CD14-positive monocyte (primary cell): ENCODE measurements around the gene FAM24B. TPM values are rescaled to one million over a fixed set of nuclear protein-coding genes. Genes with fewer than 3 reads are reported as not detected.

Source experiments
- DNase-seq, 3 donors: peaks; one replicate each; pipeline ENCODE4 v3.0.0-alpha.2; 2011 to 2022
- H2AFZ ChIP-seq: 2 replicates; pipeline ENCODE4 v1.6.0; 2012; ENCODE audit warnings: mild to moderate bottlenecking, low read depth, low read length, inconsistent platforms; ENCODE audit not compliant: insufficient read depth, poor library complexity, severe bottlenecking
- H3K27ac ChIP-seq, 2 donors: 1 replicate in 1 of 2; 2 replicates in 1 of 2; pipeline ENCODE4 v1.5.1; 2012 to 2013; ENCODE audit warnings: low read length in 2 of 2, control low read depth in 1 of 2, inconsistent platforms in 1 of 2, low read depth in 1 of 2, mild to moderate bottlenecking in 1 of 2
- H3K27me3 ChIP-seq, 2 donors: one replicate each; pipeline versions ENCODE4 v1.6.0 to v1.6.1; 2011 to 2013; ENCODE audit warnings: low read length in 2 of 2; ENCODE audit not compliant: control insufficient read depth in 2 of 2, insufficient read depth in 2 of 2
- H3K36me3 ChIP-seq, 2 donors: replicated peaks in 1 of 2; 1 replicate in 1 of 2; 2 replicates in 1 of 2; pipeline versions ENCODE4 v1.5.1 to v1.6.1; 2012 to 2013; ENCODE audit warnings: low read length in 2 of 2, control low read depth in 1 of 2, inconsistent platforms in 1 of 2, mild to moderate bottlenecking in 1 of 2; ENCODE audit not compliant: insufficient read depth in 2 of 2, control insufficient read depth in 1 of 2
- H3K4me1 ChIP-seq, 2 donors: 1 replicate in 1 of 2; 2 replicates in 1 of 2; pipeline versions ENCODE4 v1.5.1 to v1.6.1; 2012 to 2013; ENCODE audit warnings: low read length in 2 of 2, control low read depth in 1 of 2, inconsistent platforms in 1 of 2, mild to moderate bottlenecking in 1 of 2, moderate library complexity in 1 of 2; ENCODE audit not compliant: insufficient read depth in 2 of 2, control insufficient read depth in 1 of 2
- H3K4me2 ChIP-seq: replicated peaks from 2 replicates; pipeline ENCODE3; 2012; ENCODE audit warnings: low read length, moderate library complexity, mild to moderate bottlenecking; ENCODE audit not compliant: poor library complexity, severe bottlenecking; ENCODE audit errors: extremely low read depth
- H3K4me3 ChIP-seq, 3 experiments: fragments of 200-600 bp in 1 of 3; sonication (generic) in 1 of 3; replicated peaks in 1 of 3; 1 replicate in 2 of 3; 2 replicates in 1 of 3; pipeline ENCODE4 v1.5.1; 2011 to 2013; ENCODE audit warnings: low read length in 3 of 3, mild to moderate bottlenecking in 3 of 3, control low read depth in 2 of 3, low read depth in 2 of 3, inconsistent platforms in 1 of 3, moderate library complexity in 1 of 3
- H3K79me2 ChIP-seq: 2 replicates; pipeline ENCODE4 v1.6.0; 2012; ENCODE audit warnings: mild to moderate bottlenecking, control low read depth, inconsistent platforms, low read length, moderate library complexity; ENCODE audit not compliant: insufficient read depth
- H3K9ac ChIP-seq: 2 replicates; pipeline ENCODE4 v1.6.0; 2017; ENCODE audit warnings: low read length, mild to moderate bottlenecking; ENCODE audit not compliant: insufficient read depth, poor library complexity, severe bottlenecking
- H3K9me3 ChIP-seq, 2 donors: replicated peaks in 1 of 2; 1 replicate in 1 of 2; 2 replicates in 1 of 2; pipeline versions ENCODE4 v1.5.1 to v1.6.1; 2012 to 2013; ENCODE audit warnings: low read length in 2 of 2, control low read depth in 1 of 2; ENCODE audit not compliant: control insufficient read depth in 1 of 2, insufficient read depth in 1 of 2
- H4K20me1 ChIP-seq: 2 replicates; pipeline ENCODE4 v1.6.0; 2012; ENCODE audit warnings: mild to moderate bottlenecking, low read length, control low read depth, moderate library complexity; ENCODE audit not compliant: insufficient read depth
- H3K27ac Mint-ChIP-seq, 7 donors: one replicate each; pipeline ENCODE4 v1.8.0; 2020; ENCODE audit warnings: mild to moderate bottlenecking in 7 of 7, mixed read lengths in 7 of 7, moderate library complexity in 6 of 7, inconsistent platforms in 2 of 7
- H3K27me3 Mint-ChIP-seq, 3 donors: one replicate each; pipeline ENCODE4 v1.8.0; 2021 to 2022; ENCODE audit warnings: low read depth in 3 of 3, mild to moderate bottlenecking in 3 of 3, mixed read lengths in 3 of 3, moderate library complexity in 3 of 3, inconsistent platforms in 1 of 3
- H3K36me3 Mint-ChIP-seq, 2 donors: one replicate each; pipeline ENCODE4 v1.8.0; 2020; ENCODE audit warnings: mixed read lengths in 2 of 2, inconsistent platforms in 1 of 2, mild to moderate bottlenecking in 1 of 2
- H3K4me1 Mint-ChIP-seq: one replicate; pipeline ENCODE4 v1.8.0; 2020; ENCODE audit warnings: mild to moderate bottlenecking, mixed read lengths
- H3K4me3 Mint-ChIP-seq, 2 donors: one replicate each; pipeline ENCODE4 v1.8.0; 2020; ENCODE audit warnings: mild to moderate bottlenecking in 2 of 2, mixed read lengths in 2 of 2, moderate library complexity in 1 of 2
- H3K9me3 Mint-ChIP-seq, 7 donors: one replicate each; pipeline ENCODE4 v1.8.0; 2020 to 2022; ENCODE audit warnings: mixed read lengths in 7 of 7, mild to moderate bottlenecking in 6 of 7, moderate library complexity in 6 of 7, inconsistent platforms in 2 of 7
- WGBS: methylation state at CpG from one replicate; pipeline ENCODE4 v1.1.5; 2013; ENCODE audit warnings: missing lambda C conversion rate; ENCODE audit not compliant: insufficient coverage; 5-methylcytosine and 5-hydroxymethylcytosine counted together
- intact Hi-C, 2 donors: fragments of 100-400 bp; cut with micrococcal nuclease; formaldehyde crosslinking; loops; one replicate each; pipeline versions ENCODE4 v1.15.0 to v1.15.1; 2023
- polyA plus RNA-seq, 3 donors: library from polyadenylated mRNA; depleted of rRNA in 1 of 3; unstranded in 2 of 3; stranded (reverse) in 1 of 3; fragments of 300-500 nt in 2 of 3; fragments of >200 nt in 1 of 3; fragmentation: Illumina TruSeq in 2 of 3; gene quantifications; 1 replicate in 2 of 3; 2 replicates in 1 of 3; pipeline ENCODE4 v1.2.3, GENCODE V29; 2012 to 2021
- TF ChIP-seq, protein P1 (sequence below): fragments of 200-600 bp; IDR thresholded peaks from one replicate; pipeline ENCODE4 v1.8.0; 2022; ENCODE audit warnings: antibody characterized with exemption, mild to moderate bottlenecking

Gene FAM24B
- polyA plus RNA-seq, 3 donors = 0.64 to 3.3 (median 2.3) TPM

GRCh38 chr10:122849090-122849489, 30.3 kb downstream of the FAM24B start:
- H3K27me3 ChIP-seq = no peaks in the 10 kb centered on the region
- H3K4me3 Mint-ChIP-seq = no peak overlapping the region
- H3K27me3 Mint-ChIP-seq = peaks cover 0 to 2% (median 0%) of the 10 kb centered on the region in 3 donors
- H3K27ac ChIP-seq = no peak overlapping the region
- peaks cover 0 to 7% (median 1%) of the 10 kb centered on the region in 7 donors for H3K9me3 Mint-ChIP-seq
- peaks cover 0 to 11% of the 10 kb centered on the region in 2 donors for H3K9me3 ChIP-seq
- H2AFZ ChIP-seq = no peak overlapping the region
- no peaks in the 10 kb centered on the region for H4K20me1 ChIP-seq
- no peaks in the 10 kb centered on the region for H3K79me2 ChIP-seq
- no peak overlapping the region for H3K27ac Mint-ChIP-seq
- H3K4me1 ChIP-seq = no peaks in the 10 kb centered on the region
- intact Hi-C loops = no loop called here
- H3K9ac ChIP-seq = no peak overlapping the region
- TF ChIP-seq, protein P1, sequence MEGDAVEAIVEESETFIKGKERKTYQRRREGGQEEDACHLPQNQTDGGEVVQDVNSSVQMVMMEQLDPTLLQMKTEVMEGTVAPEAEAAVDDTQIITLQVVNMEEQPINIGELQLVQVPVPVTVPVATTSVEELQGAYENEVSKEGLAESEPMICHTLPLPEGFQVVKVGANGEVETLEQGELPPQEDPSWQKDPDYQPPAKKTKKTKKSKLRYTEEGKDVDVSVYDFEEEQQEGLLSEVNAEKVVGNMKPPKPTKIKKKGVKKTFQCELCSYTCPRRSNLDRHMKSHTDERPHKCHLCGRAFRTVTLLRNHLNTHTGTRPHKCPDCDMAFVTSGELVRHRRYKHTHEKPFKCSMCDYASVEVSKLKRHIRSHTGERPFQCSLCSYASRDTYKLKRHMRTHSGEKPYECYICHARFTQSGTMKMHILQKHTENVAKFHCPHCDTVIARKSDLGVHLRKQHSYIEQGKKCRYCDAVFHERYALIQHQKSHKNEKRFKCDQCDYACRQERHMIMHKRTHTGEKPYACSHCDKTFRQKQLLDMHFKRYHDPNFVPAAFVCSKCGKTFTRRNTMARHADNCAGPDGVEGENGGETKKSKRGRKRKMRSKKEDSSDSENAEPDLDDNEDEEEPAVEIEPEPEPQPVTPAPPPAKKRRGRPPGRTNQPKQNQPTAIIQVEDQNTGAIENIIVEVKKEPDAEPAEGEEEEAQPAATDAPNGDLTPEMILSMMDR = no peak
- no peak for DNase-seq
- no peak overlapping the region for H3K4me3 ChIP-seq
- peaks cover 0 to 14% of the 10 kb centered on the region in 2 donors for H3K36me3 ChIP-seq
- peaks cover 21 to 47% of the 10 kb centered on the region in 2 donors for H3K36me3 Mint-ChIP-seq
- 100% methylated on average over 2 of the region's 2 CpGs for WGBS
- no peaks in the 10 kb centered on the region for H3K4me1 Mint-ChIP-seq
- no peak overlapping the region for H3K4me2 ChIP-seq

DNA sequence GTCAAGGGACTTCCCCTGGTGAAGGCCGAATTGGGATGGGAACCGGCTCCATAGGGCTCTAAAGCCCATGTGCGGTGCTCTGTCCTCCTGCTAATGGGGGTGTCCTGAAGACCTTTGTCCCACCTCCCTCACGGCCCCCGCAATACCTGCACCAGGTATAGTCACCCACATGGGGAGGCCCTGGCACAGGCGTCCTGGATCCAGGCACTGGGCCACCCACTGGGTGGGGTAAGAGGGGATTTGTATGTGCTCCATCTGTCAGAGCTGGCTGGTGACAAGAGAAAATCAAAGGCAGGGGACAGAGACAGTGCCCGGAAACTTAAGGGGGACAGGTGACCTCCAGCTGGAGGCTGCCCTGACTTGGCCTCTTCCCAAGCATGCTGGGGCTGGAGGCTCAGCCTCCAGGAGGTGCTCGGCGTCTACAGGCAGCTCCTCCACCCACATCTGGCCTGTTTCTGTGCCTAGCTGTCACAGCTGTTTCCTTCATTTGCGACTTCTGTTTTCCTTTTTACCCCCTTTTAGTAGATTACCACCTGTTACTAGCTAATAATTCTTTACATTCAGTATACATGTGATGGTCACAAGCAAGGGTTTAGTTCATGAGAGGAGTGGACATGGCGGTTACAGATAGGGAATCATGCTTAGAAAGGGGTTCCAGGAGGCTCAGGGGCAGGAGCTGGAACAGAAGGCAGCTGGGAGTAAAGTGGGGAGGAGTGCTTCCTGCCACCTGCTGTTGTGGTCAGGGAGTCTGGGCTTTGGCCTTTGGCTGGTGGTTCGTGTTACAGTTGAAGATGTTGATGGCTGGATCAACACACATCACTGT, 31.4 kb downstream of the FAM24B start:
- Histone ChIP-seq H3K36me3 (peaks cover 0 to 14% of the 10 kb centered on the region in 2 donors), H3K79me2 (no peaks in the 10 kb centered on the region), H3K27ac (no peak overlapping the region), H4K20me1 (no peaks in the 10 kb centered on the region), H3K4me1 (no peaks in the 10 kb centered on the region), H3K4me3 (no peak overlapping the region), H3K9me3 (peaks cover 0 to 12% of the 10 kb centered on the region in 2 donors), H3K9ac (no peak overlapping the region), H3K4me2 (no peak overlapping the region), H2AFZ (no peak overlapping the region), H3K27me3 (no peaks in the 10 kb centered on the region)
- TF ChIP-seq, protein P1 = no peak
- DNase-seq = no peak
- H3K4me3 Mint-ChIP-seq = no peak overlapping the region
- intact Hi-C loops = no loop called here
- peak overlapping the region in 2 of 7 donors; percentile 33 to 57 for H3K27ac Mint-ChIP-seq
- no peaks in the 10 kb centered on the region for H3K4me1 Mint-ChIP-seq
- H3K27me3 Mint-ChIP-seq = peaks cover 0 to 2% (median 0%) of the 10 kb centered on the region in 3 donors
- peaks cover 0 to 10% (median 1%) of the 10 kb centered on the region in 7 donors for H3K9me3 Mint-ChIP-seq
- peaks cover 15 to 42% of the 10 kb centered on the region in 2 donors for H3K36me3 Mint-ChIP-seq
- 48% methylated on average over 9 of the region's 12 CpGs for WGBS
